CMK (cell line): ENCODE results near the gene CCDC85C.

Experiments
- DNase-seq: peaks from one replicate; pipeline ENCODE4 v3.0.0-alpha.2; 2010; ENCODE audit warnings: low read depth

Gene CCDC85C

DNA sequence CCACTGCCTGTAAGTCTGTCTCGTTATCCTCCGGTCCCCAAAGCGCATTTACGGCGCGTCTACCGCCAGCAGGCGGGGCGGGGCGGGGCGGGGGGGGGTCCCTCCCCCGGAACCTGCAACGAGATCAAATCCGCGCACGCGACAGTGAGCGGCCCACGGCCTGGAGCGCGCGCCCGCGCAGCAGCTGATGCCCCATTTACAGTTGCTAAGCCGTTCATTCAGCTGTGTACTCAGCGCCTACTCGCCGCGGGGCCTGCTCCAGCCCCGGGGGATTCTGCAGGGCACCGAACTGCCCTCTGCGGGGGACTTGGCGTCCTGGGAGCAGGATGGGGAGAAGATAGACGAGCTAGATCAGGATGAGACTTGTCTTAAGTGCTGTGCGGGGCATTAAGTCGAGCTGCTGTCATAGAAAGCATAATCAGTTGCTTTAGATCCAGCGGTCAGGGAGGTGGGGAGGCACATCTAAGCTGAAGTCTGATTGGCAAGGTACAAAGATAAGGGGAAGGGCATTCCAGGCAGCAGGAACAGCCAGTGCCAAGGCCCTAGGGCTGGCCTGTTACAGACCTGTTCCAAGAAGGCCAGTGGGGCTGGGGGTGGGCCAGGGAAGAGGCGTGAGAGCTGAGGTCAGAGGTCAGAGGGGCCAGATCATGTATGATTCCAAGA, 1.4 kb upstream of the CCDC85C start:
- no peak for DNase-seq

DNA sequence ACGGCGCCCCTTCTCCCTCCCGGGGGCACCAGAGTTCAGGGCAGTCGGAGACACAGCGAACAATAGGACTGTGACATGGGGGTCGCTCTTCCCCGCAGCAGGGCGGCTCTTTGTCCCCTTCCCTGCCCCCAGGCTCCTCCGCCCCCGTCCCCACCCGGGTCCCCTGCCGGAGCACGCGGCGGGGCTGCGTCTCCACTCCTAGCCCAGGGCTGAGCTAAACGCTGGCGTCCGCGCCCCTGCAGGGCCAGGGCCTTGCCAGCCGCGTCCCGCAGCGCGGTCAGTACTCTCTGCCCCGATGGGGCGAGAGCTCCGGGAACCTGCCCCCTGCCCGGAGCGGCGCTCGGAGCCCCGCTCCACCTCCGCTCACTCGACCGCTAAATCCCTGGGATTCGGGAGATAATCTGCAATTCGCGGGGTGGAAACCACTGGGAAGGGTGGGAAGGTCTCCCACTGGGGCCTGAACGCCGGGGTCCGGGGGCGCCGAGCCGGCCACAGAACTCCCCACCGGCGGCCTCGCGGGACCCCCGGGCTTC, 825 bp upstream of the CCDC85C start:
- DNase-seq: no peak

- peak; percentile 80 for DNase-seq
These were observed 315 bp upstream of the CCDC85C start for GRCh38 chr14:99604278-99604765.

GRCh38 chr14:99602788-99603415, 1.1 kb downstream of the CCDC85C start:
- no peak for DNase-seq

GRCh38 chr14:99602054-99602787, 1.8 kb downstream of the CCDC85C start:
- no peak for DNase-seq

DNA sequence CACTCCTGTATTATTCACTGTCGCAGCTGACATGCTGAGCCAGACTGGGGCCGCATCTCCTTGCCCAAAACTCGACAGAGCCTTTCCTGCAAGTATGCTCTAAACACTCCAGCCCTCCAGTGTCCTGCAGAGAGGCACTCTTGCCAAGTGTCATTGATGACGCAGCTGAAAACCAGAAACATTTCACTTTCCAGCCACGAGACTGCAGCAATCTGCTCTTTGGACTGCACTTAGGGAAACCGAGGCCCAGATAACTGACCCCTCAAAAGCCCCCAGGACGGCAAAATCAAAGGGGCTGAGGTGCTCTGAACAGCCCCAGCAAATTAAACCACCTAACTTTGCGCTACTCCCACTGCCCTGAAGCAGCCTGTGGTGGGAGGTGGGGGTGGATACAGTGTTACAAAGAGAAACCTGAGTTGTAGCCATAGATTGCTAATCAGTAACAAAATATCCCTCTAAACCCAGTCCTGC, 2.6 kb downstream of the CCDC85C start:
- no peak for DNase-seq

GRCh38 chr14:99600232-99600888, 3.6 kb downstream of the CCDC85C start:
- DNase-seq: no peak

GRCh38 chr14:99599393-99599792, 4.6 kb downstream of the CCDC85C start:
- DNase-seq: no peak

DNA sequence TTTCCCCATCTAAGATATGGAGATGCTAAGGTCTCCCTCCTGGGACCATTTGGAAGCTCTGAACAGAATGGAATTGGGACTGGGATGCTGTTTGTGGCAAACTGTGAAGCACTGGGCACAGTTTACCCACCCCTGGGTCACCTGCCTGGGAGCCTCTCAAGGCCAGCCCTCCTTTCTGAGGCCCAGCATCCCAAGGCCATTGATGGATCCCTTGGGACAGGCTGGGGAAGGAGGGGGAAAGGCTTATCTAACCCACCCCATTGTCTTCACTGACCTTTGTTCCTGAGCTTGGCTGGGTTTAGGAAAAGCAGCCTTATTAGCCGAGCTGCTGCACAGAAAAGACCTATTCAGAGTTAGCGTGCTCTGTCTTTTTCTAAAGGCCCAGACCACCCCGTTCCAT, 5.2 kb downstream of the CCDC85C start:
- no peak for DNase-seq

- DNase-seq: no peak
These were observed 6.0 kb downstream of the CCDC85C start for GRCh38 chr14:99597911-99598600.

GRCh38 chr14:99596772-99597171, 7.2 kb downstream of the CCDC85C start:
- no peak for DNase-seq

GRCh38 chr14:99596071-99596627, 7.9 kb downstream of the CCDC85C start:
- DNase-seq: no peak

GRCh38 chr14:99595524-99595923, 8.5 kb downstream of the CCDC85C start:
- no peak for DNase-seq

DNA sequence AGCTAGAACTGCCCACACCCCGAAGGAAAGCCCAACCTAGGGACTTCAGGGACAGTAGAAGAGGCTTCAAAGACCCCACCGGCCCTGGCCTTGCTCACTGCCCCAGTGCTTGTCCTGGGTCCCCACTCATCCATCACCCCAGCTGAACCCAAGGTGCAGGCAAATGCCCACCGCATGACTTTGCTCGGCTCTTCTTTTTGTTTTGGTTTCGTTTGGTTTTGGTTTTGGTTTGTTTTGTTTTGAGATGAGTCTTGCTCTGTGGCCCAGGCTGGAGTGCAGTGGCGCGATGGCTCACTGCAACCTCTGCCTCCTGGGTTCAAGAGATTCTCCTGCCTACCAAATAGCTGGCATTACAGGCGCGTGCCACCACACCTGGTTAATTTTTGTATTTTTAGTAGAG, 9.0 kb downstream of the CCDC85C start:
- DNase-seq: no peak

- DNase-seq: no peak
These were observed 9.8 kb downstream of the CCDC85C start for GRCh38 chr14:99593971-99594841.

DNA sequence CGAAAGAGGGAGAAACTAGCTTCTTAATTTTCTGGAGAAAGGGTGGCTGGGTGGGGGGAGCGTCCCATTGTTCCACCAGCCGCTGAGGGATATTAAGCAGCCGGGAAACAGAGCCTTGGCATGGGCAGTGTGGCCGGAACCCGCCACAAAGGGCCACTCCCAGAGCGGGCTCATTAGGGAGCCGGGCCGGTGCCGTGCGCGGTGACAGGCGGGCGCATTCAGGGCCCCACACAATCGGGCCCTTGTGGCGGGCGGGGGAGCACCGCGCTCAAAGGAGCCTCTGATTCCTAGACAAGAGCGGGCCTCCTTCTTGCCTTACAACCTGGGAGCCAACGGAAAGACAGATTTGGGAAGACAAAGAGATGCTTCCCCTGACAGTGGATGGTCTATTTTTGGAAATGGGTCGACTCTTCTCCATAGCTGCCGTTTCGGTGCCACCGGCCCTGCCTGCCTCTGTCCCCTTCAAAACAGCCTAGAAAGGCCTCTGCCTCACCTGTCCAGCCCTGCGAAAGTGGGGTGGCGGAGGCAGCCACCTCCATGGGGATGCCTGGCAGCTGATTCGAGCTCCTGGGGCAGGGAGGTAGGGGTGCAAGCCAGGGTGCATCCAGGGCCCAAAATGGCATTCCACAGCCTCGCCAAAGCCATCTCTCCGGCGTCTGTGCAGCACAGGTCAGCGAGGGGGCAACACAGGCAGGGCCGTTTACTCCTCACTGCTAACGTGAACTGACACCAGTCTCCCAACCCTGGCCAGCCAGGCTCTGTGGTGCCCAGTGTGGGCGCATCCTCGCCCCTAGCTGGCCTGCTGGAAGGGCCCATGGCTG, 10.9 kb downstream of the CCDC85C start:
- no peak for DNase-seq

- no peak for DNase-seq
These were observed 11.6 kb downstream of the CCDC85C start for GRCh38 chr14:99592394-99592793.

GRCh38 chr14:99590746-99591555, 13.1 kb downstream of the CCDC85C start:
- no peak for DNase-seq
